Omental fat pad (tissue), 4 donors: ENCODE measurements around the gene GPR176. TPM values are rescaled to one million over a fixed set of nuclear protein-coding genes. Genes with fewer than 3 reads are reported as not detected.

ENCODE experiments used
- ATAC-seq: fragments of 150-250 bp; one replicate; pipeline ENCODE4 v1.9.1; 2016; ENCODE audit warnings: mild to moderate bottlenecking, moderate library complexity; ENCODE audit not compliant: low FRiP score
- DNase-seq: peaks from one replicate; pipeline ENCODE4 v3.0.0-alpha.2; 2019; ENCODE audit warnings: low spot score
- CTCF ChIP-seq, 3 donors: fragments of 450-650 bp; IDR thresholded peaks; one replicate each; pipeline ENCODE4 v1.5.1; 2016 to 2017; ENCODE audit warnings: antibody characterized with exemption in 3 of 3, mild to moderate bottlenecking in 3 of 3, moderate library complexity in 2 of 3
- total RNA-seq, 4 donors: library from RNA; depleted of rRNA; stranded (reverse); fragments of >200 nt; gene quantifications; one replicate each; pipeline ENCODE4 v1.1.0, GENCODE V29; 2016

GPR176 gene
- total RNA-seq, 4 donors from 2014 or later = 5.6 to 23.9 (median 11.7) TPM

- no peak for DNase-seq
- TF ChIP-seq CTCF (IDR thresholded peaks at IDR 0.05) = no peak
- peak; percentile 63 for ATAC-seq
These were observed 116.0 kb downstream of the GPR176 start for GRCh38 chr15:39804026-39804425.

- TF ChIP-seq CTCF (IDR thresholded peaks at IDR 0.05) = no peak
- no peak for ATAC-seq
These were observed 117.0 kb downstream of the GPR176 start for GRCh38 chr15:39803016-39803415.

DNA sequence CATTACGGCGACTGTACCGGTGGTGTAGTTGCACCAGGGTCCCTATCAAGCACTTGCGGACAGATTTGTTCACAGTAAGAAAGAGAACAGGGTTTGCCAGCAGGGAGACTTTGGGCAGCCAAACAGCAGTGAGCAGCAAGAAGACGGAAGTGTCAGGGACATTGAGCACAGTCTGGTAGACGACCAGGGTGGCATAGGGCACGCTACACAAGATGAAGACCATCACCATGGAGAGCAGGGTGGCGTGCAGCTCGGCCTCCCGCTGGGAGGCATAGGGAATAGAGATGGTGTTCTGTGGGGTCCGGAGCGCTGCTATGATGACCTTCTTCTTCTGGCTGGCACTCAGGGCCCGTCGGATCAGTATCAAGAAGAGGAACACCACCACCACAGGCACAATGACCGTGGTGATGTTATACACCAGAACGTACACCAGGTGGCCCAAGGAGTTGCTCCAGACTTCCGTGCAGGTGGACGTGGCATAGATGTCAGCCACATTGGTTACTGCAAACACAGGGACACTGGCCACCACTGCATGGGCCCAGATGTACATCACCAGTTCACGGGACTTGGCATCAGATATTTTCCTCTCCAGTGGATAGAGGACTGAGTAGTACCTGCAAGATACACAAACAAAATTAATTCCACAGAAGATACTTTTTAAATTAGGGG lies 118.3 kb downstream of the GPR176 start:
- no peak for TF ChIP-seq CTCF (IDR thresholded peaks at IDR 0.05)
- DNase-seq (no peak), ATAC-seq (no peak)

More at GRCh38 chr15:39803016-39803415, 117.0 kb downstream of the GPR176 start:
- no peak for DNase-seq

GRCh38 chr15:39799552-39800011 lies 120.5 kb downstream of the GPR176 start:
- DNase-seq (no peak), ATAC-seq (no peak)
- no peak for TF ChIP-seq CTCF (IDR thresholded peaks at IDR 0.05)

GRCh38 chr15:39798382-39798781 lies 121.7 kb downstream of the GPR176 start:
- no peak for TF ChIP-seq CTCF (IDR thresholded peaks at IDR 0.05)
- ATAC-seq = no peak
- no peak for DNase-seq

DNA sequence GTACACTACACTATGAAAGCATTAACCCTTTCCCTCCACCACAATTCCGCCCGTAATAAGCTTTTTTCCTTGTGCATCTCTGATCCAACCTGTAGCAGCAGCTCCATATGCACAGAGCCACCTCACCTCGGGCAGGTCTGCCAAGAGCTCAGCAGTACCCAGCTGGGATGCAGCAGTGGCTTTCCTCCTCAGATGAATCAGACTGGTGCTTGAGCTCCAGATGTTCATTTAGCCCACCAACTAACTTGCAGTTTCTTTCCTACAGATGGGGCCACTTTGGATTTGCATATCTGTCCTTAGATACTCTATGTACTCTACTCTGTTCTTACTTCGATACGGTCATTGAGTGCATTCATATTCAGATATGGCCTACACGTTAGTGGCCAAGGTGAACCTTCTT lies 122.7 kb downstream of the GPR176 start:
- TF ChIP-seq CTCF (IDR thresholded peaks at IDR 0.05) = no peak
- DNase-seq (no peak), ATAC-seq (no peak)

- ATAC-seq (no peak), DNase-seq (no peak)
- TF ChIP-seq CTCF (IDR thresholded peaks at IDR 0.05) = no peak
These were observed 123.5 kb downstream of the GPR176 start for GRCh38 chr15:39796601-39797000.
